RWPE2 (cell line): ENCODE data around the gene CREG1.

Experiments
- ATAC-seq: fragments of 200-7000 bp; cut with Tn5 transposase; 3 replicates; pipeline ENCODE4 v1.9.1; 2021; ENCODE audit warnings: low read depth
- DNase-seq: peaks from one replicate; pipeline ENCODE4 v3.0.0-alpha.2; 2020; ENCODE audit warnings: low spot score
- H3K27ac ChIP-seq: fragments of 450-650 bp; 2 replicates; pipeline ENCODE4 v1.5.1; 2017; ENCODE audit warnings: mild to moderate bottlenecking; ENCODE audit not compliant: poor library complexity, severe bottlenecking
- H3K27me3 ChIP-seq: fragments of 250-450 bp; sonication (Bioruptor Pico); 2 replicates; pipeline ENCODE4 v1.5.1; 2021; ENCODE audit warnings: mild to moderate bottlenecking, moderate library complexity; ENCODE audit not compliant: insufficient read depth, poor library complexity, severe bottlenecking
- H3K36me3 ChIP-seq: fragments of 250-450 bp; sonication (Bioruptor Pico); 2 replicates; pipeline ENCODE4 v1.5.1; 2020; ENCODE audit warnings: low read depth, mild to moderate bottlenecking, moderate library complexity
- H3K4me1 ChIP-seq: fragments of 250-450 bp; sonication (Bioruptor Pico); 2 replicates; pipeline ENCODE4 v1.5.1; 2021; ENCODE audit warnings: mild to moderate bottlenecking, moderate library complexity; ENCODE audit not compliant: insufficient read depth, poor library complexity, severe bottlenecking
- H3K4me3 ChIP-seq: fragments of 250-450 bp; sonication (Bioruptor Pico); 2 replicates; pipeline ENCODE4 v1.5.1; 2021; ENCODE audit warnings: mild to moderate bottlenecking, moderate library complexity; ENCODE audit not compliant: severe bottlenecking
- H3K9me3 ChIP-seq: fragments of 250-450 bp; sonication (Bioruptor Pico); 2 replicates; pipeline ENCODE4 v1.5.1; 2021; ENCODE audit warnings: mild to moderate bottlenecking, moderate library complexity; ENCODE audit not compliant: severe bottlenecking
- TF ChIP-seq, protein P1 (sequence below): fragments of 450-650 bp; IDR thresholded peaks from one replicate; pipeline ENCODE4 v1.5.1; 2017; ENCODE audit warnings: mild to moderate bottlenecking, moderate library complexity; ENCODE audit not compliant: poor library complexity, severe bottlenecking

CREG1 gene

DNA sequence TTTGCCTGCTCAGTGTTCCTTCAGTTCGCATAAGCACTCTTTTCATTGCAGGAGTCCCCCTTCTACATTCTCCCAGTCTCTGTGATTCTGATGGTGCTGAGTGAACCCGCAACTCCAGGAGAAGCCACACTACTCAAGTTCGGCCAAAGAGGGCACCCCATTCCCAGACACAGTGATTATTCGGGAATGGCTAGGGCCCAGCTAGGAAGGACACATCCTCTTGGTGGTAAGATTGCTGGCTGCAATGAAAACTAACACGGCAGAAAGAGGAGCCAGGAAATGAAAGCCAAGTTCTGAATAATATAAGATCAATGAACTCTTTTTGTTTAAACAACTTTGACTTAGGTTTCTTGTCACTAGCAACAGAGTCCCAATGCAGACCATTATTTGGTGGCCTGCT, 14.9 kb downstream of the CREG1 start:
- Histone ChIP-seq H3K4me3 (no peak overlapping the region), H3K27me3 (no peaks in the 10 kb centered on the region), H3K36me3 (no peaks in the 10 kb centered on the region), H3K9me3 (no peaks in the 10 kb centered on the region), H3K4me1 (peaks cover 13% of the 10 kb centered on the region), H3K27ac (no peak overlapping the region)
- ATAC-seq, result peak; percentile 53; the same call in 1 of the 3 replicates
- TF ChIP-seq, protein P1, sequence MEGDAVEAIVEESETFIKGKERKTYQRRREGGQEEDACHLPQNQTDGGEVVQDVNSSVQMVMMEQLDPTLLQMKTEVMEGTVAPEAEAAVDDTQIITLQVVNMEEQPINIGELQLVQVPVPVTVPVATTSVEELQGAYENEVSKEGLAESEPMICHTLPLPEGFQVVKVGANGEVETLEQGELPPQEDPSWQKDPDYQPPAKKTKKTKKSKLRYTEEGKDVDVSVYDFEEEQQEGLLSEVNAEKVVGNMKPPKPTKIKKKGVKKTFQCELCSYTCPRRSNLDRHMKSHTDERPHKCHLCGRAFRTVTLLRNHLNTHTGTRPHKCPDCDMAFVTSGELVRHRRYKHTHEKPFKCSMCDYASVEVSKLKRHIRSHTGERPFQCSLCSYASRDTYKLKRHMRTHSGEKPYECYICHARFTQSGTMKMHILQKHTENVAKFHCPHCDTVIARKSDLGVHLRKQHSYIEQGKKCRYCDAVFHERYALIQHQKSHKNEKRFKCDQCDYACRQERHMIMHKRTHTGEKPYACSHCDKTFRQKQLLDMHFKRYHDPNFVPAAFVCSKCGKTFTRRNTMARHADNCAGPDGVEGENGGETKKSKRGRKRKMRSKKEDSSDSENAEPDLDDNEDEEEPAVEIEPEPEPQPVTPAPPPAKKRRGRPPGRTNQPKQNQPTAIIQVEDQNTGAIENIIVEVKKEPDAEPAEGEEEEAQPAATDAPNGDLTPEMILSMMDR, result peak; percentile 7
- DNase-seq, result no peak

DNA sequence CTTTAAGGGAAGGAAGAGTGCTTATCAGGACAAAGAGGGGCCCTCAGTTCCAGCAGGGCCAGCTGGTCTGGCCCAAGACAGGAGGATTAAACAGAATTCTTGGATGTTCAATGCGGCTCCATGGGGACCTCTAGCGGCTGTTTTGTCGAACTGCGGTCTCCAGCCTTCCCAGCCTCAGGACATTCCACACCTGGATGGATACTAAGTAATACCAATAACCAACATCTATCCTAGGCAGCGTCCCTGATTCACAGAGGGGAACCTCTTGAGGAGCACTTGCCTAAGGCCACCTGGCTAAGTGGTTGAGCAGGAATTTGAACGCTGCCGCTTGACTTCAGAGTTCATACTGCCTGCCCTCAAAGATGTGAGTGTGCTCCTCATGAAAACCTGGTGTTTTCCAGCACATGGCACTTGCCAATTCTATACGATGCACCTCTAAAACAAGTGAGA, 19.7 kb downstream of the CREG1 start:
- DNase-seq (no peak), ATAC-seq (peak; percentile 82)
- TF ChIP-seq, protein P1, result peak; percentile 93
- Histone ChIP-seq H3K9me3 (no peaks in the 10 kb centered on the region), H3K4me3 (no peak overlapping the region), H3K4me1 (peaks cover 4% of the 10 kb centered on the region), H3K27ac (no peak overlapping the region), H3K27me3 (no peaks in the 10 kb centered on the region), H3K36me3 (no peaks in the 10 kb centered on the region)

DNA sequence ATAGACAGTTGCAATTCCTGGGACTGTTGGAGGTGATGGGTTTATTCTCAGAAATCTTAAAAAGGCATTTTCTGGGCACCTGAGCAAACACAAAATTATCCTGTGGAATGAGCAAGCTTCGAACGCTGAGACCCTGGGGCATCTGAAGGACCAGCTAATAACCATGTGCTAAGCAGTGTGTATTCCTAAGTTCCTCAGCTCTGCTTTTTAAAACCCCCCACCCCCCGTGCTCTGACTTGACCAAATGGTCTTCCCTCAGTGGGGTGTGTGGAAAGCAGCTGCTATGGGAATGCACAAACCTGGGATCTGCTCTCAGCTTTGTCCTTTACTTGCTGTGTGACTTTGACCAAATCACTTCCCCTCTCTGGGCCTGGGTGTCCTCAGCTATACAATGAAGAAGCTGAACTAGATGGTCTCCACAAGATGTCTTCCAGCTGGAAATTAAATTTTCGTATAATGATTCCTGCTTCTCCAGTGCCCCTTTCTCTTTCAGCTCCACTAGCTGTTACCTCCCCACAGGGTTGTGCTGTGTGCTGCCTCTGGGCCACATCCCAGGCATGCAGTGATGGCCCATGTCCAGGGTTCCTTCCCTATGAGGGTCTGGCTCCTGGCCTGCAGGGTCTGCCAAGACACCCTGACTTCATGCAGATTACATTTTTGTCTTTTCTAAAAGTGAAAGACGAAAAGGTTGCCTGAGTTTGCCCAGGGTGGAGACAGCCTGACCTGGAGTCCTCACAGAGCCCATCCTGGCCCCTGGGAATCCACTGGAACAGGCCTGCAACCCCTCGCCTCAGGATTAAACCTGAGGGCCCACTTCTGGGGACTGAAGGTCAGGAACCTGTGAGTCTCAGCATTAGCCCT, 20.4 kb downstream of the CREG1 start:
- no peak for ATAC-seq
- TF ChIP-seq, protein P1, result no peak
- Histone ChIP-seq H3K27me3 (no peaks in the 10 kb centered on the region), H3K27ac (no peak overlapping the region), H3K36me3 (no peaks in the 10 kb centered on the region), H3K9me3 (no peaks in the 10 kb centered on the region), H3K4me1 (peaks cover 4% of the 10 kb centered on the region), H3K4me3 (no peak overlapping the region)
- DNase-seq, result no peak

DNA sequence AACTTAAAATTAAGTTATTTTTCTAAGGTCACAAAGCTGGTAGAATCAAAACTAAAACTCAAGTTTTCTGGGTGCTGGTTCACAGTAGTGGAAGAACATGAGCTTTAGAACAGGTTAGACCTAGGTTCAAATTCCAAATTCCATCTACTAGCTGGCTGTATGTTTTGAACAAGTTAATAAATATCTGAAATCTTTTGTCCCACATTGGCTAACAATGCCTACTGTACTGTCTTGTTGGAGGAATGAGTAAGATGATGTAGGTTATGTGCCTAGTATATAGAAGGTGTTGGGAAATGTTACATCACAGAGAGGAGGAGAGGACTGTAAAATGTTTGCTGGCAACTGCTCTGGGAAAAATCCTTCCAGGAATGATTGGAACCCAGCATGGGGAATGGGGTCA, 21.2 kb downstream of the CREG1 start:
- TF ChIP-seq, protein P1, result no peak
- no peak for DNase-seq
- no peaks in the 10 kb centered on the region for H3K27me3 ChIP-seq
- no peaks in the 10 kb centered on the region for H3K9me3 ChIP-seq
- H3K27ac ChIP-seq, result no peak overlapping the region
- H3K36me3 ChIP-seq, result no peaks in the 10 kb centered on the region
- H3K4me3 ChIP-seq, result no peak overlapping the region
- no peak for ATAC-seq
- peaks cover 4% of the 10 kb centered on the region for H3K4me1 ChIP-seq
